Limb (tissue), 2 donors: Measurements from ENCODE around the gene DENND5B.
A peak's percentile ranks its signal among the peaks of the same experiment; 100 is the strongest.
"Not testable (repeated sequence)": the region's sequence is repeated elsewhere in the genome, so short reads cannot be mapped to it uniquely, and the experiment has no call there.

Source experiments
- DNase-seq, 2 donors: peaks; one replicate each; pipeline ENCODE4 v3.0.0-alpha.2; 2016; ENCODE audit errors: extremely low spot score in 2 of 2

Gene DENND5B

GRCh38 chr12:31591380-31591901 is 505 bp upstream of the DENND5B start:
- DNase-seq: no peak

- DNase-seq: peak; percentile 45 to 81
Measured at GRCh38 chr12:31589904-31590641, 863 bp downstream of the DENND5B start.

GRCh38 chr12:31589598-31589903 is 1.4 kb downstream of the DENND5B start:
- DNase-seq: peak in 1 of 2 donors; percentile 27

- no peak for DNase-seq
Measured at GRCh38 chr12:31588976-31589375, 2.0 kb downstream of the DENND5B start.

GRCh38 chr12:31586728-31587127 is 4.2 kb downstream of the DENND5B start:
- no peak for DNase-seq

GRCh38 chr12:31585895-31586294 is 5.0 kb downstream of the DENND5B start:
- DNase-seq: no peak

GRCh38 chr12:31585271-31585670 is 5.7 kb downstream of the DENND5B start:
- DNase-seq: no peak

- DNase-seq: no peak
Measured at GRCh38 chr12:31584782-31585181, 6.2 kb downstream of the DENND5B start.

- no peak for DNase-seq
Measured at GRCh38 chr12:31583878-31584277, 7.1 kb downstream of the DENND5B start.

- DNase-seq: no peak
Measured at GRCh38 chr12:31582155-31582554, 8.8 kb downstream of the DENND5B start.

- peak in 1 of 2 donors; percentile 38 for DNase-seq
Measured at GRCh38 chr12:31578632-31579031, 12.3 kb downstream of the DENND5B start.

- no peak for DNase-seq
Measured at GRCh38 chr12:31574803-31575575, 15.9 kb downstream of the DENND5B start.

- not testable (repeated sequence) for DNase-seq
Measured at GRCh38 chr12:31574367-31574766, 16.6 kb downstream of the DENND5B start.

GRCh38 chr12:31572900-31573600 is 17.9 kb downstream of the DENND5B start:
- no peak for DNase-seq

- DNase-seq: no peak
Measured at GRCh38 chr12:31570880-31571279, 20.1 kb downstream of the DENND5B start.

GRCh38 chr12:31569517-31569916 is 21.4 kb downstream of the DENND5B start:
- not testable (repeated sequence) for DNase-seq

GRCh38 chr12:31568498-31568897 is 22.4 kb downstream of the DENND5B start:
- DNase-seq: no peak

GRCh38 chr12:31567029-31567428 is 23.9 kb downstream of the DENND5B start:
- DNase-seq: no peak

GRCh38 chr12:31566547-31566946 is 24.4 kb downstream of the DENND5B start:
- no peak for DNase-seq

GRCh38 chr12:31562594-31563328 is 28.2 kb downstream of the DENND5B start:
- no peak for DNase-seq

- DNase-seq: no peak
Measured at GRCh38 chr12:31560516-31560915, 30.4 kb downstream of the DENND5B start.
